ENCODE data around the gene MRPS12. TPM values are rescaled to one million over a fixed set of nuclear protein-coding genes. Genes with fewer than 3 reads are reported as not detected.

The MRPS12 gene
- total RNA-seq, 4 donors from 2014 or later = 29.9 to 43.9 (median 33.1) TPM

- peaks cover 0 to 16% of the 10 kb centered on the region in 2 donors for H3K27me3 ChIP-seq
- no peak overlapping the region for H3K27ac ChIP-seq
- H3K4me3 ChIP-seq = no peak overlapping the region
- peaks cover 0 to 5% (median 0%) of the 10 kb centered on the region in 4 donors for H3K4me1 ChIP-seq
- 73 to 75% methylated on average over 10 of the region's 10 CpGs for WGBS, 2 donors
- no peaks in the 10 kb centered on the region for H3K9me3 ChIP-seq
- peaks cover 0 to 48% (median 17%) of the 10 kb centered on the region in 3 donors for H3K36me3 ChIP-seq
- DNase-seq (ENCODE audit: low spot score in 2 of 2) = no peak
- TF ChIP-seq CTCF (IDR thresholded peaks at IDR 0.05) (no peak), POLR2A (IDR thresholded peaks at IDR 0.05) (no peak)
These were observed 21.8 kb upstream of the MRPS12 start for GRCh38 chr19:38908911-38909310.

GRCh38 chr19:38910488-38910887 lies 20.3 kb upstream of the MRPS12 start:
- H3K9me3 ChIP-seq = no peaks in the 10 kb centered on the region
- peaks cover 0 to 50% (median 13%) of the 10 kb centered on the region in 3 donors for H3K36me3 ChIP-seq
- no peak for DNase-seq (ENCODE audit: low spot score in 2 of 2)
- 91 to 95% methylated on average over 12 of the region's 12 CpGs for WGBS, 2 donors
- H3K27ac ChIP-seq = no peak overlapping the region
- H3K27me3 ChIP-seq = peaks cover 0 to 16% of the 10 kb centered on the region in 2 donors
- H3K4me1 ChIP-seq = peaks cover 0 to 5% (median 0%) of the 10 kb centered on the region in 4 donors
- TF ChIP-seq CTCF (IDR thresholded peaks at IDR 0.05) = no peak
- no peak overlapping the region for H3K4me3 ChIP-seq

GRCh38 chr19:38911388-38912001 lies 19.2 kb upstream of the MRPS12 start:
- Histone ChIP-seq H3K4me3 (no peak overlapping the region), H3K4me1 (peaks cover 0 to 5% (median 0%) of the 10 kb centered on the region in 4 donors), H3K9me3 (no peaks in the 10 kb centered on the region), H3K27me3 (peaks cover 0 to 16% of the 10 kb centered on the region in 2 donors), H3K36me3 (peaks cover 0 to 48% (median 13%) of the 10 kb centered on the region in 3 donors), H3K27ac (no peak overlapping the region)
- TF ChIP-seq EP300 (IDR thresholded peaks at IDR 0.05) (no peak), CTCF (IDR thresholded peaks at IDR 0.05) (no peak), POLR2A (IDR thresholded peaks at IDR 0.05) (no peak)
- WGBS, 2 donors = 55 to 58% methylated on average over 10 to 15 of the region's 16 CpGs
- DNase-seq (ENCODE audit: low spot score in 2 of 2) = no peak

GRCh38 chr19:38912600-38913514 lies 17.9 kb upstream of the MRPS12 start:
- H3K36me3 ChIP-seq = peaks cover 0 to 34% (median 0%) of the 10 kb centered on the region in 3 donors
- no peaks in the 10 kb centered on the region for H3K9me3 ChIP-seq
- WGBS, 2 donors = 68 to 70% methylated on average over 10 to 12 of the region's 12 CpGs
- no peak for TF ChIP-seq CTCF (IDR thresholded peaks at IDR 0.05)
- no peak for TF ChIP-seq EP300 (IDR thresholded peaks at IDR 0.05)
- no peak overlapping the region for H3K4me3 ChIP-seq
- DNase-seq (ENCODE audit: low spot score in 2 of 2) = no peak
- H3K27ac ChIP-seq = no peak overlapping the region
- H3K4me1 ChIP-seq = peaks cover 0 to 5% (median 0%) of the 10 kb centered on the region in 4 donors
- H3K27me3 ChIP-seq = peaks cover 0 to 16% of the 10 kb centered on the region in 2 donors

- Histone ChIP-seq H3K4me1 (peaks cover 0 to 5% (median 0%) of the 10 kb centered on the region in 4 donors), H3K27ac (no peak overlapping the region), H3K9me3 (no peaks in the 10 kb centered on the region), H3K36me3 (peaks cover 0 to 24% (median 0%) of the 10 kb centered on the region in 3 donors), H3K4me3 (no peak overlapping the region), H3K27me3 (peaks cover 0 to 16% of the 10 kb centered on the region in 2 donors)
- TF ChIP-seq EP300 (IDR thresholded peaks at IDR 0.05) (no peak), CTCF (IDR thresholded peaks at IDR 0.05) (no peak), POLR2A (IDR thresholded peaks at IDR 0.05) (no peak)
- no peak for DNase-seq (ENCODE audit: low spot score in 2 of 2)
- 94% methylated on average over 8 of the region's 8 CpGs for WGBS, 2 donors
These were observed 16.8 kb upstream of the MRPS12 start for GRCh38 chr19:38913958-38914357.

Data from tibial nerve (tissue), 4 donors.